ENCODE results near the gene LY6G6C.

The LY6G6C gene

DNA sequence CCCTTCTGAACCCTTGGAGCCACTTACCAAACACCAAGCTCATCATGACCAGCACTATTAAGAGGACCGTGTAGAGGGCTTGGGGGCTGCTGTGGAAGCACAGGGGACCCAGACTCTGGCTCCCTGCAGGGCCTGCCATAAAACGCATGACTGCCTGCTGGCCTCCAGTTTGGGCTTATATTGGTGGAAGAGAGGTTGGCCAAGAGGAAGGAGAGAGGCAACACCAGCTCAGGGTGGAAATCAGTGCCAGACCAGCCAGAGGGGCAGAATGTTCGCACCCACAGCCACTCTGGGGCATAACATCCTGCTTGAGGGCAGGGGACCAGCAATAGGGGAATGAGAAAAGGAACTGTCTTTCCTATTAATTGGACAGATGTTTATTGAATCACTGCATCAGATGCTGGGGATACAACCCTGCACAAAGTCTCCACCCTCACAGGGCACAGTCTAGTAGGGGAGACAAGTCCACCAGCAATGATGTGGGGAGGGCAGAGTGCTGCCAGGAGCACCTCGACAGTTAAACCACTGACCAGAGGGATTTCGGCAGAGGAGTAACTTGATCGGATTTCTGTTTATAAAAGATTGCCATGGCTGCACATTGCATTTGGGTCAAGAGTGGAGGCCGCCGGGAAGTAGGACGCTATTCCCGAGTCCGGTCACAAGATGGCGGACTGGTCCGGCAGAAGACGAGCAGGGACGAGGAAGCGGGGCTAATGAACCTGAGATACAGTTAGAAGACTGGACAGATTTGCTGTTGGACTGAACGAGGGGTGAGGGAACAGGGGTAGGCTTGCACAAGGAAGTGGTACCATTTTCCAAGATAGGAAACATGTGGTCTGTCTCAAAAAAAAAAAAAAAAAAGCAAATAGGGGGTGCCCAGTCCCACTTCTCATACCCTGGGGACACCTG, 41.1 kb downstream of the LY6G6C start, which contains the start of gene LY6G5C:
LY6G5C (minus strand) TSS at position 842 of the 909 bp plus-strand sequence; CDS start at position 148, 694 bp downstream.
- Histone ChIP-seq H3K36me3 (ENCODE audit: control insufficient read depth in 2 of 2, insufficient read depth in 1 of 2, low read length in 2 of 2) (peaks cover 0 to 5% of the 10 kb centered on the region in 2 experiments; a peak in 1 of 3 replicates), H3K9me3 (ENCODE audit: control insufficient read depth, insufficient read depth, low read depth, low read length) (no peaks in the 10 kb centered on the region), H3K4me3 (ENCODE audit: low read depth, low read length) (peak within 1 kb of the TSS; percentile 27), H3K4me1 (ENCODE audit: control insufficient read depth, insufficient read depth, low read length) (no peaks in the 10 kb centered on the region; the same call in 1 of the 2 replicates), H3K27ac (ENCODE audit: extremely low read depth, low read depth, low read length) (no peak within 1 kb of the TSS; the same call in 1 of the 2 replicates)
- ChIA-PET POLR2A (interaction anchor here (0.6 to 2.1 kb wide), 15 partner anchors 9 to 272 kb away, joined by 3 to 15 read pairs (median 4); partner anchors contain the start of genes ABHD16A, C6orf47, CSNK2B and GPANK1), CTCF (interaction anchor here (0.5 to 2.3 kb wide), 31 partner anchors 10 to 1114 kb away, joined by 3 to 24 read pairs (median 4); partner anchors contain the start of genes CSNK2B, LY6G6C and MSH5)
- TF ChIP-seq ZNF76 (tag by site-specific recombination; IDR thresholded peaks at IDR 0.05; ENCODE audit: borderline replicate concordance, low read depth) (peak; percentile 76), ZNF324 (tag by site-specific recombination; IDR thresholded peaks at IDR 0.05) (0 out of 2 replicates have a peak, but pooled peaks have one; percentile 25), ZNF2 (tag by site-specific recombination; IDR thresholded peaks at IDR 0.05) (peak; percentile 34; the same call in 1 of the 2 replicates), ZNF214 (tag by site-specific recombination; IDR thresholded peaks at IDR 0.05; ENCODE audit: borderline replicate concordance) (no peak), ZNF777 (tag by site-specific recombination; IDR thresholded peaks at IDR 0.05; ENCODE audit: borderline replicate concordance) (no peak), ZNF654 (tag by site-specific recombination; IDR thresholded peaks at IDR 0.05; ENCODE audit: low read depth) (peak; percentile 98), ZEB2 (tag by site-specific recombination; IDR thresholded peaks at IDR 0.05) (peak; percentile 70), SALL2 (tag by site-specific recombination; IDR thresholded peaks at IDR 0.05; ENCODE audit: borderline replicate concordance) (no peak), ZNF621 (tag by site-specific recombination; IDR thresholded peaks at IDR 0.05) (no peak), ZNF629 (tag by site-specific recombination; IDR thresholded peaks at IDR 0.05) (0 out of 2 replicates have a peak, but pooled peaks have one; percentile 17), ZBTB7A (tag by site-specific recombination; IDR thresholded peaks at IDR 0.05; ENCODE audit: low read depth) (no peak), ZNF341 (tag by site-specific recombination; IDR thresholded peaks at IDR 0.05; ENCODE audit: low read depth) (0 out of 2 replicates have a peak, but pooled peaks have one; percentile 15), GLI4 (tag by site-specific recombination; IDR thresholded peaks at IDR 0.05) (no peak), TRIM28 (IDR thresholded peaks at IDR 0.05; ENCODE audit: borderline replicate concordance, low read length) (no peak), ZFP69B (tag by site-specific recombination; IDR thresholded peaks at IDR 0.05) (no peak)
- TF ChIP-seq, protein P1, sequence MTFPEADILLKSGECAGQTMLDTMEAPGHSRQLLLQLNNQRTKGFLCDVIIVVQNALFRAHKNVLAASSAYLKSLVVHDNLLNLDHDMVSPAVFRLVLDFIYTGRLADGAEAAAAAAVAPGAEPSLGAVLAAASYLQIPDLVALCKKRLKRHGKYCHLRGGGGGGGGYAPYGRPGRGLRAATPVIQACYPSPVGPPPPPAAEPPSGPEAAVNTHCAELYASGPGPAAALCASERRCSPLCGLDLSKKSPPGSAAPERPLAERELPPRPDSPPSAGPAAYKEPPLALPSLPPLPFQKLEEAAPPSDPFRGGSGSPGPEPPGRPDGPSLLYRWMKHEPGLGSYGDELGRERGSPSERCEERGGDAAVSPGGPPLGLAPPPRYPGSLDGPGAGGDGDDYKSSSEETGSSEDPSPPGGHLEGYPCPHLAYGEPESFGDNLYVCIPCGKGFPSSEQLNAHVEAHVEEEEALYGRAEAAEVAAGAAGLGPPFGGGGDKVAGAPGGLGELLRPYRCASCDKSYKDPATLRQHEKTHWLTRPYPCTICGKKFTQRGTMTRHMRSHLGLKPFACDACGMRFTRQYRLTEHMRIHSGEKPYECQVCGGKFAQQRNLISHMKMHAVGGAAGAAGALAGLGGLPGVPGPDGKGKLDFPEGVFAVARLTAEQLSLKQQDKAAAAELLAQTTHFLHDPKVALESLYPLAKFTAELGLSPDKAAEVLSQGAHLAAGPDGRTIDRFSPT (tag by site-specific recombination; IDR thresholded peaks at IDR 0.05) = no peak
- TF ChIP-seq, protein P2, sequence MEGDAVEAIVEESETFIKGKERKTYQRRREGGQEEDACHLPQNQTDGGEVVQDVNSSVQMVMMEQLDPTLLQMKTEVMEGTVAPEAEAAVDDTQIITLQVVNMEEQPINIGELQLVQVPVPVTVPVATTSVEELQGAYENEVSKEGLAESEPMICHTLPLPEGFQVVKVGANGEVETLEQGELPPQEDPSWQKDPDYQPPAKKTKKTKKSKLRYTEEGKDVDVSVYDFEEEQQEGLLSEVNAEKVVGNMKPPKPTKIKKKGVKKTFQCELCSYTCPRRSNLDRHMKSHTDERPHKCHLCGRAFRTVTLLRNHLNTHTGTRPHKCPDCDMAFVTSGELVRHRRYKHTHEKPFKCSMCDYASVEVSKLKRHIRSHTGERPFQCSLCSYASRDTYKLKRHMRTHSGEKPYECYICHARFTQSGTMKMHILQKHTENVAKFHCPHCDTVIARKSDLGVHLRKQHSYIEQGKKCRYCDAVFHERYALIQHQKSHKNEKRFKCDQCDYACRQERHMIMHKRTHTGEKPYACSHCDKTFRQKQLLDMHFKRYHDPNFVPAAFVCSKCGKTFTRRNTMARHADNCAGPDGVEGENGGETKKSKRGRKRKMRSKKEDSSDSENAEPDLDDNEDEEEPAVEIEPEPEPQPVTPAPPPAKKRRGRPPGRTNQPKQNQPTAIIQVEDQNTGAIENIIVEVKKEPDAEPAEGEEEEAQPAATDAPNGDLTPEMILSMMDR (tag by site-specific recombination; IDR thresholded peaks at IDR 0.05) = peak; percentile 68; the same call in 1 of the 2 replicates
- TF ChIP-seq, protein P3, sequence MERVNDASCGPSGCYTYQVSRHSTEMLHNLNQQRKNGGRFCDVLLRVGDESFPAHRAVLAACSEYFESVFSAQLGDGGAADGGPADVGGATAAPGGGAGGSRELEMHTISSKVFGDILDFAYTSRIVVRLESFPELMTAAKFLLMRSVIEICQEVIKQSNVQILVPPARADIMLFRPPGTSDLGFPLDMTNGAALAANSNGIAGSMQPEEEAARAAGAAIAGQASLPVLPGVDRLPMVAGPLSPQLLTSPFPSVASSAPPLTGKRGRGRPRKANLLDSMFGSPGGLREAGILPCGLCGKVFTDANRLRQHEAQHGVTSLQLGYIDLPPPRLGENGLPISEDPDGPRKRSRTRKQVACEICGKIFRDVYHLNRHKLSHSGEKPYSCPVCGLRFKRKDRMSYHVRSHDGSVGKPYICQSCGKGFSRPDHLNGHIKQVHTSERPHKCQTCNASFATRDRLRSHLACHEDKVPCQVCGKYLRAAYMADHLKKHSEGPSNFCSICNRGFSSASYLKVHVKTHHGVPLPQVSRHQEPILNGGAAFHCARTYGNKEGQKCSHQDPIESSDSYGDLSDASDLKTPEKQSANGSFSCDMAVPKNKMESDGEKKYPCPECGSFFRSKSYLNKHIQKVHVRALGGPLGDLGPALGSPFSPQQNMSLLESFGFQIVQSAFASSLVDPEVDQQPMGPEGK (tag by site-specific recombination; IDR thresholded peaks at IDR 0.05) = no peak
- TF ChIP-seq, protein P4, sequence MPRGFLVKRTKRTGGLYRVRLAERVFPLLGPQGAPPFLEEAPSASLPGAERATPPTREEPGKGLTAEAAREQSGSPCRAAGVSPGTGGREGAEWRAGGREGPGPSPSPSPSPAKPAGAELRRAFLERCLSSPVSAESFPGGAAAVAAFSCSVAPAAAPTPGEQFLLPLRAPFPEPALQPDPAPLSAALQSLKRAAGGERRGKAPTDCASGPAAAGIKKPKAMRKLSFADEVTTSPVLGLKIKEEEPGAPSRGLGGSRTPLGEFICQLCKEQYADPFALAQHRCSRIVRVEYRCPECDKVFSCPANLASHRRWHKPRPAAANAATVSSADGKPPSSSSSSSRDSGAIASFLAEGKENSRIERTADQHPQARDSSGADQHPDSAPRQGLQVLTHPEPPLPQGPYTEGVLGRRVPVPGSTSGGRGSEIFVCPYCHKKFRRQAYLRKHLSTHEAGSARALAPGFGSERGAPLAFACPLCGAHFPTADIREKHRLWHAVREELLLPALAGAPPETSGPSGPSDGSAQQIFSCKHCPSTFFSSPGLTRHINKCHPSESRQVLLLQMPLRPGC (tag by site-specific recombination; IDR thresholded peaks at IDR 0.05) = no peak
- TF ChIP-seq, protein P5, sequence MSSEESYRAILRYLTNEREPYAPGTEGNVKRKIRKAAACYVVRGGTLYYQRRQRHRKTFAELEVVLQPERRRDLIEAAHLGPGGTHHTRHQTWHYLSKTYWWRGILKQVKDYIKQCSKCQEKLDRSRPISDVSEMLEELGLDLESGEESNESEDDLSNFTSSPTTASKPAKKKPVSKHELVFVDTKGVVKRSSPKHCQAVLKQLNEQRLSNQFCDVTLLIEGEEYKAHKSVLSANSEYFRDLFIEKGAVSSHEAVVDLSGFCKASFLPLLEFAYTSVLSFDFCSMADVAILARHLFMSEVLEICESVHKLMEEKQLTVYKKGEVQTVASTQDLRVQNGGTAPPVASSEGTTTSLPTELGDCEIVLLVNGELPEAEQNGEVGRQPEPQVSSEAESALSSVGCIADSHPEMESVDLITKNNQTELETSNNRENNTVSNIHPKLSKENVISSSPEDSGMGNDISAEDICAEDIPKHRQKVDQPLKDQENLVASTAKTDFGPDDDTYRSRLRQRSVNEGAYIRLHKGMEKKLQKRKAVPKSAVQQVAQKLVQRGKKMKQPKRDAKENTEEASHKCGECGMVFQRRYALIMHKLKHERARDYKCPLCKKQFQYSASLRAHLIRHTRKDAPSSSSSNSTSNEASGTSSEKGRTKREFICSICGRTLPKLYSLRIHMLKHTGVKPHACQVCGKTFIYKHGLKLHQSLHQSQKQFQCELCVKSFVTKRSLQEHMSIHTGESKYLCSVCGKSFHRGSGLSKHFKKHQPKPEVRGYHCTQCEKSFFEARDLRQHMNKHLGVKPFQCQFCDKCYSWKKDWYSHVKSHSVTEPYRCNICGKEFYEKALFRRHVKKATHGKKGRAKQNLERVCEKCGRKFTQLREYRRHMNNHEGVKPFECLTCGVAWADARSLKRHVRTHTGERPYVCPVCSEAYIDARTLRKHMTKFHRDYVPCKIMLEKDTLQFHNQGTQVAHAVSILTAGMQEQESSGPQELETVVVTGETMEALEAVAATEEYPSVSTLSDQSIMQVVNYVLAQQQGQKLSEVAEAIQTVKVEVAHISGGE (tag by site-specific recombination; conservative IDR thresholded peaks at IDR 0.05; ENCODE audit: low read depth) = no peak
- TF ChIP-seq, protein P6, sequence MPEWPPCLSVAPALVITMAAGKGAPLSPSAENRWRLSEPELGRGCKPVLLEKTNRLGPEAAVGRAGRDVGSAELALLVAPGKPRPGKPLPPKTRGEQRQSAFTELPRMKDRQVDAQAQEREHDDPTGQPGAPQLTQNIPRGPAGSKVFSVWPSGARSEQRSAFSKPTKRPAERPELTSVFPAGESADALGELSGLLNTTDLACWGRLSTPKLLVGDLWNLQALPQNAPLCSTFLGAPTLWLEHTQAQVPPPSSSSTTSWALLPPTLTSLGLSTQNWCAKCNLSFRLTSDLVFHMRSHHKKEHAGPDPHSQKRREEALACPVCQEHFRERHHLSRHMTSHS (tag by site-specific recombination; IDR thresholded peaks at IDR 0.05) = no peak
- TF ChIP-seq, protein P7, sequence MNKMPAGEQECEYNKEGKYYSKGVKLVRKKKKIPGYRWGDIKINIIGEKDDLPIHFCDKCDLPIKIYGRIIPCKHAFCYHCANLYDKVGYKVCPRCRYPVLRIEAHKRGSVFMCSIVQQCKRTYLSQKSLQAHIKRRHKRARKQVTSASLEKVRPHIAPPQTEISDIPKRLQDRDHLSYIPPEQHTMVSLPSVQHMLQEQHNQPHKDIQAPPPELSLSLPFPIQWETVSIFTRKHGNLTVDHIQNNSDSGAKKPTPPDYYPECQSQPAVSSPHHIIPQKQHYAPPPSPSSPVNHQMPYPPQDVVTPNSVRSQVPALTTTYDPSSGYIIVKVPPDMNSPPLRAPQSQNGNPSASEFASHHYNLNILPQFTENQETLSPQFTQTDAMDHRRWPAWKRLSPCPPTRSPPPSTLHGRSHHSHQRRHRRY (tag by site-specific recombination; IDR thresholded peaks at IDR 0.05) = no peak
